K562 (cell line): ENCODE data around the gene PPM1F. TPM values are rescaled to one million over a fixed set of nuclear protein-coding genes. Genes with fewer than 3 reads are reported as not detected.

Experiments used
- ARID1B ChIP-seq: fragments of 450-650 bp; IDR thresholded peaks from 2 replicates; pipeline ENCODE4 v1.6.1; 2016; ENCODE audit warnings: antibody characterized with exemption, mild to moderate bottlenecking, inconsistent platforms
- CC2D1A ChIP-seq: fragments of 450-650 bp; IDR thresholded peaks from 2 replicates; pipeline ENCODE4 v1.6.1; 2017; ENCODE audit warnings: mild to moderate bottlenecking
- CGGBP1 ChIP-seq: fragments of 250-450 bp; sonication (Bioruptor Pico); IDR thresholded peaks from 2 replicates; pipeline ENCODE4 v1.9.0; 2021; ENCODE audit warnings: mild to moderate bottlenecking
- ETV1 ChIP-seq: fragments of 450-650 bp; conservative IDR thresholded peaks from 2 replicates; pipeline ENCODE4 v1.6.1; 2016; ENCODE audit warnings: missing genetic modification characterization, control low read depth, low read depth, missing compliant biosample characterization
- GMEB1 ChIP-seq: fragments of 250-450 bp; sonication (Bioruptor Pico); IDR thresholded peaks from 2 replicates; pipeline ENCODE4 v1.4.0; 2020; ENCODE audit warnings: mild to moderate bottlenecking
- HNRNPL ChIP-seq: fragments of 200-400 bp; formaldehyde crosslinking; IDR thresholded peaks from 2 replicates; pipeline ENCODE4 v1.6.1; 2017; ENCODE audit warnings: low read depth, mild to moderate bottlenecking, low read length
- HSF4 ChIP-seq: fragments of 250-450 bp; sonication (Bioruptor Pico); IDR thresholded peaks from 2 replicates; pipeline ENCODE4 v2.1.2; 2022; ENCODE audit warnings: mild to moderate bottlenecking, moderate library complexity, borderline replicate concordance
- PHF21A ChIP-seq: fragments of 450-650 bp; IDR thresholded peaks from 2 replicates; pipeline ENCODE4 v1.6.1; 2017; ENCODE audit warnings: low read depth, borderline replicate concordance
- THAP12 ChIP-seq: fragments of 250-450 bp; sonication (Bioruptor Pico); IDR thresholded peaks from 2 replicates; pipeline ENCODE4 v1.9.0; 2021; ENCODE audit warnings: mild to moderate bottlenecking, inconsistent platforms
- ZNF174 ChIP-seq: fragments of 250-450 bp; sonication (Bioruptor Pico); IDR thresholded peaks from 2 replicates; pipeline ENCODE4 v1.4.0; 2020; ENCODE audit warnings: mild to moderate bottlenecking
- polyA plus RNA-seq, 8 experiments: library from polyadenylated mRNA; depleted of rRNA in 4 of 8; stranded (reverse) in 5 of 8; unstranded in 3 of 8; fragments of >200 nt; fragmentation: Nextera tagmentation in 2 of 8; fragmentation: Illumina TruSeq in 1 of 8; extraction: Ambion mirVana in 2 of 8; extraction: Trizol in 1 of 8; gene quantifications; 2 replicates each; pipeline versions ENCODE4 v1.2.1 to v1.2.3, GENCODE V29; 2011 to 2014; ENCODE audit warnings: inconsistent platforms in 1 of 8, missing spikeins in 1 of 8
- total RNA-seq, 7 experiments: library from RNA; depleted of rRNA in 6 of 7; stranded (reverse); fragments of >200 nt in 6 of 7; fragmentation: Illumina TruSeq in 2 of 7; extraction: Trizol in 2 of 7; gene quantifications; 2 replicates each; pipeline versions ENCODE4 v1.2.1 to v1.2.3, GENCODE V29; 2011 to 2021; ENCODE audit warnings: low replicate concordance in 1 of 7
- TF ChIP-seq, protein P1 (sequence below): IDR thresholded peaks from 2 replicates; pipeline ENCODE4 v1.6.1; 2011; ENCODE audit not compliant: insufficient read length; ENCODE audit errors: extremely low read depth
- TF ChIP-seq, protein P2 (sequence below), 2 experiments: fragments of 450-650 bp; formaldehyde crosslinking in 1 of 2; IDR thresholded peaks; 2 replicates each; pipeline versions ENCODE4 v1.4.0 to v1.6.1; 2014 to 2020; ENCODE audit warnings: mild to moderate bottlenecking in 2 of 2, borderline replicate concordance in 1 of 2, low read depth in 1 of 2

PPM1F gene
- total and polyA plus RNA-seq, 9 of the 15 experiments (the other 6 are each of a cell fraction or from before 2014, with no cell fraction given), result 2.1 to 159 (median 64.0) TPM

DNA sequence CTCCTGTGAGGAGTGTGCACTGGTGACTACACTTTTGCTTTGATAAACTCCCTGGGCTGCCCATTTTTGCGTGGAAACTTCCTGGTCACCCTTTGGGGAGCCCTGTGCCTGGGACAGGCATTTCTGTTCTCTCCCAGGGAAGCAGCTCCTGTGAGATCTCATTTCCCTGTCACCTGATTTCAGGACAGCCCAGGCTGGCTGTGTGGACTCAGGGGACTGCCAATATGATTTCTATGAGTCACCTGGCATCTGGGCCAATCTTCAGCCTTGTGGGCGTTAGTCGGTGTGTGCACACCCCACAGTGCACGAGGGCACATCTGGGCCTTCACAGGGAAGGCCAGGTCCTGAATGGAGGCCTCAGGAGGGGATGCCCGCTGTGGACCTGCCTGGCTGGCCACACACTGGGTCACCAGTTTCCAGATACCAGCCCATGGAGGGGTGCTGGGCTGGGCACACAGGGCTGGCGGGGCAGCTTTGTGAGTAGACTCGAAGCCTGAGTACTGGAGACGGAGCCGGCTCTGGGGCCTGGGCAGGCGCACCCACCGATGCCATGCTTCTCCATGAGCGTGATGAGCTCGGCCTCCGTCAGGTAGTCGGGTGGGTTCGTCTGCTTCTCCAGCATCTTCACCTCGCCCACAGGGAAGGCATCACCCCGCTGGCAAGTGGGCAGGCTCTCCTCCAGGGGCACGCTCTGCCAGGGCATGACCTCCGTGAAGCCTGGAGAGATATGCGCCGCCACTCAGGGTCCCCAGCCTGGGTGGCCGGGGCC lies 9.4 kb upstream of the PPM1F start (continued):
- TF ChIP-seq CC2D1A, result no peak
- TF ChIP-seq THAP12, result peak; percentile 59; the same call in 1 of the 2 replicates
- TF ChIP-seq, protein P1, sequence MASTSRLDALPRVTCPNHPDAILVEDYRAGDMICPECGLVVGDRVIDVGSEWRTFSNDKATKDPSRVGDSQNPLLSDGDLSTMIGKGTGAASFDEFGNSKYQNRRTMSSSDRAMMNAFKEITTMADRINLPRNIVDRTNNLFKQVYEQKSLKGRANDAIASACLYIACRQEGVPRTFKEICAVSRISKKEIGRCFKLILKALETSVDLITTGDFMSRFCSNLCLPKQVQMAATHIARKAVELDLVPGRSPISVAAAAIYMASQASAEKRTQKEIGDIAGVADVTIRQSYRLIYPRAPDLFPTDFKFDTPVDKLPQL, result no peak
- TF ChIP-seq, protein P2, sequence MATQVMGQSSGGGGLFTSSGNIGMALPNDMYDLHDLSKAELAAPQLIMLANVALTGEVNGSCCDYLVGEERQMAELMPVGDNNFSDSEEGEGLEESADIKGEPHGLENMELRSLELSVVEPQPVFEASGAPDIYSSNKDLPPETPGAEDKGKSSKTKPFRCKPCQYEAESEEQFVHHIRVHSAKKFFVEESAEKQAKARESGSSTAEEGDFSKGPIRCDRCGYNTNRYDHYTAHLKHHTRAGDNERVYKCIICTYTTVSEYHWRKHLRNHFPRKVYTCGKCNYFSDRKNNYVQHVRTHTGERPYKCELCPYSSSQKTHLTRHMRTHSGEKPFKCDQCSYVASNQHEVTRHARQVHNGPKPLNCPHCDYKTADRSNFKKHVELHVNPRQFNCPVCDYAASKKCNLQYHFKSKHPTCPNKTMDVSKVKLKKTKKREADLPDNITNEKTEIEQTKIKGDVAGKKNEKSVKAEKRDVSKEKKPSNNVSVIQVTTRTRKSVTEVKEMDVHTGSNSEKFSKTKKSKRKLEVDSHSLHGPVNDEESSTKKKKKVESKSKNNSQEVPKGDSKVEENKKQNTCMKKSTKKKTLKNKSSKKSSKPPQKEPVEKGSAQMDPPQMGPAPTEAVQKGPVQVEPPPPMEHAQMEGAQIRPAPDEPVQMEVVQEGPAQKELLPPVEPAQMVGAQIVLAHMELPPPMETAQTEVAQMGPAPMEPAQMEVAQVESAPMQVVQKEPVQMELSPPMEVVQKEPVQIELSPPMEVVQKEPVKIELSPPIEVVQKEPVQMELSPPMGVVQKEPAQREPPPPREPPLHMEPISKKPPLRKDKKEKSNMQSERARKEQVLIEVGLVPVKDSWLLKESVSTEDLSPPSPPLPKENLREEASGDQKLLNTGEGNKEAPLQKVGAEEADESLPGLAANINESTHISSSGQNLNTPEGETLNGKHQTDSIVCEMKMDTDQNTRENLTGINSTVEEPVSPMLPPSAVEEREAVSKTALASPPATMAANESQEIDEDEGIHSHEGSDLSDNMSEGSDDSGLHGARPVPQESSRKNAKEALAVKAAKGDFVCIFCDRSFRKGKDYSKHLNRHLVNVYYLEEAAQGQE (IDR thresholded peaks at IDR 0.05; ENCODE audit: borderline replicate concordance), result no peak
- TF ChIP-seq, protein P2 (CRISPR knock-in tag; IDR thresholded peaks at IDR 0.05; ENCODE audit: low read depth), result no peak
- TF ChIP-seq HNRNPL, result 0 out of 2 replicates have a peak, but pooled peaks have one; percentile 21
- no peak for TF ChIP-seq ZNF174
- TF ChIP-seq GMEB1, result no peak
- TF ChIP-seq PHF21A, result no peak
- TF ChIP-seq ETV1 (tag), result no peak
- 0 out of 2 replicates have a peak, but pooled peaks have one; percentile 62 for TF ChIP-seq CGGBP1 (CRISPR knock-in tag)
- TF ChIP-seq ARID1B, result no peak
- TF ChIP-seq HSF4, result no peak
